ENCODE measurements around the gene KRTAP10-5. TPM values are rescaled to one million over a fixed set of nuclear protein-coding genes. Genes with fewer than 3 reads are reported as not detected.
"Not testable (repeated sequence)": the region's sequence is repeated elsewhere in the genome, so short reads cannot be mapped to it uniquely, and the experiment has no call there.

The KRTAP10-5 gene
- total RNA-seq, 1 donor from 2014 or later, result not detected

DNA sequence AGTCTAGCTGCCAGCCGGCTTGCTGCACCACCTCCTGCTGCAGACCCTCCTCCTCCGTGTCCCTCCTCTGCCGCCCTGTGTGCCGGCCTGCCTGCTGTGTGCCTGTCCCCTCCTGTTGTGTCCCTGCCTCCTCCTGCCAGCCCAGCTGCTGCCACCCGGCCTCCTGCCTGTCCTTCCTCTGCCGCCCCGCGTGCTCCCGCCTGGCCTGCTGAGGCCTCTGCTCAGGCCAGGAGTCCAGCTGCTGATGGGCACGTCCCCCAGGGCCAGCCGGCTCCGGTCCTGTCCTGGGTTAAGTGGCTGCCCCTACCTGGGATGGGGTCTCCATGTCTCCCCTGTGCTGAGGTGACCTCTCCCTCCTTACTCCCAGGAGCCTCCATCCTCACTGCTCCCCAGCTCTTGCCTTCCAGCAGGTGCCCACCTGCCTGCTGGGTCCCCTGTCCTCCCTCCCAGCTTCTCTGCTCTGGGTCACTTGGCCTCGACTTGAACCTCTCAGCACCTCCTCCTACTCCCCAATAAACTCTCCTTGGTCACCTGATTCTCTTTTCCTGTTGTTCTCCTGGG is 32.3 kb upstream of the KRTAP10-5 start:
- no peak for DNase-seq (ENCODE audit: low spot score)
- ATAC-seq, result no peak
- intact Hi-C loops (cut with DNase I), result no loop called here

DNA sequence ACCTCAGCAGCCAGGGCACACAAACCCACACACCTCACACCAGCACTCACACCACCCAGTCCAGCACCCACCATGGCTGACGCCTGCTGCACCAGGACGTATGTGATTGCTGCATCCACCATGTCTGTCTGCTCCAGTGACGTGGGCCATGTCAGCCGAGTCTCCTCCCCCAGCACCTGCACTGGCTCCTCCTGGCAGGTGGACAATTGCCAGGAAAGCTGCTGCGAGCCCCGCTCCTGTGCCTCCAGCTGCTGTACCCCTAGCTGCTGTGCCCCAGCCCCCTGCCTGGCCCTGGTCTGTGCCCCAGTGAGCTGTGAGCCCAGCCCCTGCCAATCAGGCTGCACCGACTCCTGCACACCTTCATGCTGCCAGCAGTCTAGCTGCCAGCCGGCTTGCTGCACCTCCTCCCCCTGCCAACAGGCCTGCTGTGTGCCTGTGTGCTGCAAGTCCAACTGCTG is 31.7 kb upstream of the KRTAP10-5 start, which contains the start of gene KRTAP10-8:
TSS of gene KRTAP10-8 (plus strand) at position 51 of the 458 bp plus-strand sequence. CDS start at position 73, 22 bp downstream.
- intact Hi-C loops (cut with DNase I), result no loop called here
- DNase-seq (ENCODE audit: low spot score), result no peak

DNA sequence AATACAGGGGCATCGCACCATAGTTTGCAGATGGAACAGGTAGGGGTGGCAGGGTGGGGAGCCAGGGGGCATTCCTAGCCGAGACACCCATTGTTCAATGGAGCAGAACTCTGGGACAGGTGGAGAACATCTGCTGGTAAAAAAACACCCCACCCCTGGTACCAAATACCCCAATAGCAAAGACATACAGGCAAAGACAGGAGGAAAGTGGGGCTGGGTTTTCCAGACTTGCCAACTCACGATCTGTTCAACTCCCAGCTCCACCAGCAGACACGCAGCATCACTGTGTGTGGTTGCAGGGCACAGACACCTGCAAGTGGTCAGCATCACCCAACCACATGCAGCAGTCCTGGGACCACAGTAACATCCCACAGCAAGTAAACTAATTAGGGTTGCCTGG is 31.1 kb upstream of the KRTAP10-5 start:
- ATAC-seq (no peak), DNase-seq (ENCODE audit: low spot score) (no peak)
- intact Hi-C loops (cut with DNase I), result no loop called here

More for the DNA sequence above, 31.7 kb upstream of the KRTAP10-5 start, which contains the start of gene KRTAP10-8:
- ATAC-seq, result no peak

DNA sequence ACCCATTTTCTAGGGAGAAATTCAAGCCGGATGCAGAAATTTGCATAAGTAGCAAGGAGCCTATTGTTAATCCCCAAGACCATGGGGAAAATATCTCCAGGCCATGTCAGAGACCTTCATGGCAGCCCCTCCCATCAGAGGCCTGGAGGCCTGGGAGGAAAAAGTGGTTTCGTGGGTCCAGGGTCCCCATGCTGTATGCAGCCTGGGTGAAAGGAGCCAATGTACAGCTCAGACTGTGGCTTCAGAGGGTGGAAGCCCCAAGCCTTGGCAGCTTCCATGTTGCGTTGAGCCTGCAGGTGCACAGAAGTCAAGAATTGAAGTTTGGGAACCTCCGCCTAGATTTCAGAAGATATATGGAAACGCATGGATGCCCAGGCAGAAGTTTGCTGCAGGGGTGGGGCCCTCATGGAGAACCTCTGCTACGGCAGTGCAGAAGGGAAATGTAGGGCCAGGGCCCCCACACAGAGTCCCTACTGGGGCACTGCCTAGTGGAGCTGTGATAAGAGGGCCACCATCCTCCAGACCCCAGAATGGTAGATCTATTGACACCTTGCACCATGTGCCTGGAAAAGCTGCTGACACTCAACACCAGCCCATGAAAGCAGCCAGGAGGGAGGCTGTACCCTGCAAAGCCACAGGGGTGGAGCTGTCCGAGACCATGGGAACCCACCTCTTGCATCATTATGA is 29.9 kb upstream of the KRTAP10-5 start:
- ATAC-seq; DNase-seq (ENCODE audit: low spot score); intact Hi-C loops (cut with DNase I): not testable (repeated sequence)

DNA sequence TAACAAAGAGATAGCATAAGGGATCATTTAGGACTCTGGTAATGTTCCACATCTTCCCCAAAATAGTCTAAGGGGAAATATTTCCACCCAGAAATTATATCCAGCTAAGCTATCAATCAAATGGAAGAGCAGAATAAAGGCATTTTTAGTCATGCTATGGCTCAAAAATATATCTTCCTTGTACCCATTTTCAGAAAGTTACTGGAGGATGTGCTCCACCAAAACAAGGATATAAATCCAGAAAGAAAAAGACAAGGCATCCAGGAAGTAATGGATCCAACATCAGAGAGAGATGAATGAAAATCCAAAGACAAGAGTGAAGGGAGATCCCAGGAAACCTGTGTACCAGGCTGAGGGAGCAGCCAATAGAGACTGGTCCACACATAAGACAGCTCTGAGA is 28.8 kb upstream of the KRTAP10-5 start:
- no peak for ATAC-seq
- intact Hi-C loops (cut with DNase I), result no loop called here
- no peak for DNase-seq (ENCODE audit: low spot score)

DNA sequence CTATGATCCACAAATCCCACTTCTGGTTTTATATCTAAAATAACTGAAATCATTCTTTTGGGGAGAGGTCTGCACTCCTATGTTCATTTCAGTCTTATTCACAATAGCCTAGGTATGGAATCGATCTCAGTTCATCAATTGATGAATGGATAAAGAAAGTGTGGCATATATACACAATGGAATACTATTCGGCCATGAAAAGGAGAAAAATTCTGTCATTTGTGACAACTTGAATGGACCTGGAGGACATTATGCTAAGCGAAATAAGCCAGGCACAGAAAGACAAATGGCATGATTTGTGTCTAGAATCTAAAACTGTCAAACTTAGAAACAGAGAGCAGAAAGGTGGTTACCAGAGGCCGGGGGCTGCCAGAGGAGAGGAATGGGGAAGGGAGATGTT is 26.1 kb upstream of the KRTAP10-5 start:
- ATAC-seq (no peak), DNase-seq (ENCODE audit: low spot score) (no peak)
- intact Hi-C loops (cut with DNase I), result no loop called here

DNA sequence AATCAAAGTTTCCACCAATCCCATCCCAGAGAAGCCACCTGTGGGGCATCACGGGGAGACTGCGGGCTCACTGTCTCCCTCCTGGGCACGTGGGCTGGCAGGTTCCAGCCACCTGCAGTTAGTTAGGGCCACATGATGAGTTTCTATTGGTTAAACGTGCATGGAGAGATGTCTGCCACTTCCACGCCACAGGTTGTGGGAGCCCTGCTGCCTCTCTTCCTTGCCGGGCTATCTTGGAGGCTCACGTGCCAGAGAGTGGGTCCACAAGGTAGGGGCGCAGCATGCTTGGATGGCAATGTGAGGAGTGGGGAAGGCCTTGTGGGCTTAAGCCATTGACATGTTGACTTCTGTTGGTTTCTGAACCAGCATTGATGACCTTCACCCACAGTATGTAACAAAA is 23.5 kb upstream of the KRTAP10-5 start:
- DNase-seq (ENCODE audit: low spot score) (no peak), ATAC-seq (no peak)
- intact Hi-C loops (cut with DNase I), result no loop called here

DNA sequence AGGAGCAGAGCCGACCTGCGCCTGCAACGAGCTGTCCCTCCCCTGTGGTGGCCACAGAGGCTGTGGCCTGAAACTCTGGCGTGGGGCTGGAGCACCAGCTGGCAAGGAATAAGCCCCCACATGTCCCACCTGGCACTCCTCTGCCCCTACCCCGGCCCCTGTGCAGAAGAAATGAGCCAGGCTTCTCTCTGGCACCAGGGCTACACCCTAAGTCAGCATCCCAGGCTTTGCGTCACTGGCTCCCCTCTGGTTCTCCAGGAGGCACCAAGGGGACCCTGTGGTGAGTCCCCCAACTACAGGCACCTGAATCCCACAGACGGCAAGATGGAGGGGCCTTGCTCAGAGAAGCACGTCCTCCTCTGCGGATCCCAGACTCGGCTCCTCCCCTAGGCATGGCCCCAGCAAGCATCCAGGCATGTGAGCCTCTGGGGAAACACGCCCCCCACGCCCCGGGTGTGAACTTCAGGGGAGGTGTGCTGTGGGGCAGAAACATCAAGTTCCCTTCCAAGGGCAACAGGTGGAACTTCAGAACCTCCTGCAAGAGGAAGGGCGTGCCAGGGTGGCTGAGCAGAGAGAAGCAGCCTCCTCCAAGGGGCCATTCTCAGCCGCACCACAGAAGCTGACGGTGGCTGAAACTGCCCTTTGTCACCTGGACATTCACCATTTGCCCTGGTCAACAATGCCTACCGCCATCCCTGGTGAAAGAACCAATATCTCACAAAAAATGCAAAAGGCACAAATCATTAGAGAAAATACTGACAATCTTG is 22.9 kb upstream of the KRTAP10-5 start:
- DNase-seq (ENCODE audit: low spot score) (no peak), ATAC-seq (no peak)
- intact Hi-C loops (cut with DNase I), result no loop called here

DNA sequence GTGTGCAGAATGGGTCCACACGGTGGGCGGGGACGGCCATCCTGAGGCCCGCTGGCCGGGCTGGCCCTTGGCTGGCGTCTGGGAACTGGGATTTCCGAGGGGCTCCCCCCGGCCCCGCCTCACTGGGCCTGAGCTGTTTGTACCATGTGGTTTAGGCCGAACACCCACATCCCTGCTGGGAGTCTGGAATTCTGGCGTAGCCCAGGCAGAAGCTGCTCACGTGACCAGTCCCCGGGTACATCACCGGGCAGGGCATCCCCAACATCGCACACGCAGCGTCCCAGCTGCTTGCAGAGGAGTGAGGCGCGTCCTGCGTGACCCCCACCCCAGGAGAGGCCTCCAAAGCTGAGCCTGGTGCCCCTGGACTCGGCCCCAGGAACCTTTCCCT is 22.1 kb upstream of the KRTAP10-5 start:
- ATAC-seq, result no peak
- intact Hi-C loops (cut with DNase I), result no loop called here

DNA sequence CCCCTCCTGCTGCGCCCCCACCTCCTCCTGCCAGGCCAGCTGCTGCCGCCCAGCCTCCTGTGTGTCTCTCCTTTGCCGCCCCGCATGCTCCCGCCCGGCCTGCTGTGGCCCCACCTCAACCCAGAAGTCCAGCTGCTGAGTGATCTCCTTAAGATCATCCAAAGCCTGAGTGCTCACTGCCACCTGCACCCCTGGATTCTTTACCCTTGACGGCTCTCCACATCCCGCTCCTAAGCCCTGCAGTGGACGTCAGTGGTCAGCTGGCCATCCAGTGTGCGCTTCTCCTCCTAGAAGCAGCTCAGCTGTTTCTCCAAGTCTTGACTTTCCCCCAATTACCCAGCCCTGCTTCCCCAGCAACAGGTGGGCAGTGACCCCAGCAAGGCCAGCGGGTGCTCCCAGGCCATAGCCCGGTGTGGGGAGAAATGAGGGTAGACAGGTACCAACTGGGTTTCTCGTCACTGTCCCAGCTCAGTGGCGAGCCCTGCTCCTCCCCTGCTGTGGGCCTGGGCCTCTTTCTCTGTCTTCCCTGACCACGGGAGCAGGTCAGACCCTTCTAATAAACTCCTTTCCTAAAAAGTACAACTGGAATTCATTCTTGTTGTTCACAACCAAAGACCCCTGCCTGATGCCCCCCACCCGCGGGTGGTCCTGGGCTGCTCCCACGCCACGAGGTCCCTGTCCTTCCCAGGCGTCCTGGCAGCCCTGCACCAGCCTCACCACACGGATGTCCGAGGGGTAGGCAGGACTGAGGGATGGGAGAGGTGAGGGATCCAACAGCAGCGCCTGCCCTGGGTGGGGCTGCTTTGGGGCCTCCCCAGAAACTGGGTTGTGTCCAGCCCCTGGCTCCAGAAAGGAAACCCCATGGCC is 21.4 kb upstream of the KRTAP10-5 start:
- DNase-seq (ENCODE audit: low spot score), result no peak
- ATAC-seq, result no peak

More for the DNA sequence above, 22.1 kb upstream of the KRTAP10-5 start:
- DNase-seq (ENCODE audit: low spot score), result no peak

DNA sequence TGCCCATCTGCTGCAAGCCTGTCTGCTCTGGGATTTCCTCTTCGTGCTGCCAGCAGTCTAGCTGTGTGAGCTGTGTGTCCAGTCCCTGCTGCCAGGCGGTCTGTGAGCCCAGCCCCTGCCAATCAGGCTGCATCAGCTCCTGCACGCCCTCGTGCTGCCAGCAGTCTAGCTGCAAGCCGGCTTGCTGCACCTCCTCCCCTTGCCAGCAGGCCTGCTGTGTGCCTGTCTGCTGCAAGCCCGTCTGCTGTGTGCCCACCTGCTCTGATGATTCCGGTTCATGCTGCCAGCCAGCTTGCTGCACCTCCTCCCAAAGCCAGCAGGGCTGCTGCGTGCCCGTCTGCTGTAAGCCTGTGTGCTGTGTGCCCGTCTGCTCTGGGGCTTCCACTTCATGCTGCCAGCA is 20.7 kb upstream of the KRTAP10-5 start:
- intact Hi-C loops (cut with DNase I); DNase-seq (ENCODE audit: low spot score); ATAC-seq: not testable (repeated sequence)

More for the DNA sequence above, 21.4 kb upstream of the KRTAP10-5 start:
- intact Hi-C loops (cut with DNase I), result no loop called here

DNA sequence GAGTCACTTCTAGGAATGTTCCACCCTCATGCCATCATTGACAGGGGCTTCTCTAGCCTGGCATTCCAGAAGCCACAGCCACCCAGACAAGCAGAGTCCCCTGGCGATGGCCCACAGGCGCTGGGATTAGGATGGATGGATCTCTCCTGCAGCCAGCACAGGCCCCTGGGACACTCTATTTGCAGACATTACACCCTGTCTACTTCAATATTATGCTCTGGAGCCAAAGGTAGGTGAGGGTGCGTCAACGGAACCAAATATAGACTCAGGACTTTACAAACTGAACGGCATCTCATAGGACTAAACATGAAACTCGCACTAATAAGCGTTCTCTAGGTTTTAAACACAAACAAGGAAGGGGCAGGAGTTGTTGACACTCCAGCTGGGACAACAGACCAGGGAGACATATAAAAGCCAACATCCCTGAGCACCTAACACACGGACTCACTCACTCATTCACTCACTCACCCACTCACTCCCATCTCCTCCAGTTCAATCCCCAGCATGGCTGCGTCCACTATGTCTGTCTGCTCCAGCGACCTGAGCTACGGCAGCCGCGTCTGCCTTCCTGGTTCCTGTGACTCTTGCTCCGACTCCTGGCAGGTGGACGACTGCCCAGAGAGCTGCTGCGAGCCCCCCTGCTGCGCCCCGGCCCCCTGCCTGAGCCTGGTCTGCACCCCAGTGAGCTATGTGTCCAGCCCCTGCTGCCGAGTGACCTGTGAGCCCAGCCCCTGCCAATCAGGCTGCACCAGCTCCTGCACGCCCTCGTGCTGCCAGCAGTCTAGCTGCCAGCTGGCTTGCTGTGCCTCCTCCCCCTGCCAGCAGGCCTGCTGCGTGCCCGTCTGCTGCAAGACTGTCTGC is 19.9 kb upstream of the KRTAP10-5 start, which contains the start of gene KRTAP10-7:
TSS of gene KRTAP10-7 (plus strand) at position 480 of the 861 bp plus-strand sequence. CDS start at position 505, 25 bp downstream.
- ATAC-seq; intact Hi-C loops (cut with DNase I); DNase-seq (ENCODE audit: low spot score): not testable (repeated sequence)

DNA sequence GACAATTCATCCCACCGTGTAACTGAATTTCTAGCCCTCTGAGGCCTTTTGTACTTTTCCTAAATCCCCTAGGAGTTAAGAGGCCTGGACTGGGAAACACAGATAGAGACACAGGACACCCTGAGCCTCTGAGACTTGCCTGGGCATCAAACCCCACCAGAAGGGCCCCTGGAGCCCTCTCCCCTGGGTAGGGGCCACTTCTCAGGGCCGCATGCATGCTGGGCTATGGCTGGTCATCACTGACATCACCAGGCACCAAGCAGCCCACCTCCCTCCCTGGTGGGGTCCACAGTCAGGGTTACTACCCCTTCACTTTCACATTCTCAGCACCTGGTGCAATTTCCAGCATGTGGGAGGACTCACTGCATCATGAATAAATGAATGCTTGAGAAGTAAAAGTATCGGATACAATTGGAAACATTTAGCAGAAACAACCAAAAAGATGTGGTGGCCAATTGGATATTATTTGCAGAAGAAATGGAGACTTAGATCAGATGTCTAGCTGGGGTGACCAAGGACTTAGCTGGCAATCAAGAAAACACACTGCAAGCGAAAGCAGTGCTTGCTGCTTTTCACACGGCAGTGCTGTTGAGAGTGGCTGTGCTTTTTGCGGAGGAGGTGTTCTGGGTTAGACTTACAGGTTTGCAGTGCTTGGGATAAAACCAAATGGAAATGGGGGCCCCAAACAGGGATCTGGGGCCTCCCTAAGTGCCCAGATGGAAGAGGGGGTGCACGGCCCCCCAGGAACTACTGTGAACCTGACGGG is 19.0 kb upstream of the KRTAP10-5 start:
- DNase-seq (ENCODE audit: low spot score), result no peak
- intact Hi-C loops (cut with DNase I), result no loop called here
- ATAC-seq, result no peak

DNA sequence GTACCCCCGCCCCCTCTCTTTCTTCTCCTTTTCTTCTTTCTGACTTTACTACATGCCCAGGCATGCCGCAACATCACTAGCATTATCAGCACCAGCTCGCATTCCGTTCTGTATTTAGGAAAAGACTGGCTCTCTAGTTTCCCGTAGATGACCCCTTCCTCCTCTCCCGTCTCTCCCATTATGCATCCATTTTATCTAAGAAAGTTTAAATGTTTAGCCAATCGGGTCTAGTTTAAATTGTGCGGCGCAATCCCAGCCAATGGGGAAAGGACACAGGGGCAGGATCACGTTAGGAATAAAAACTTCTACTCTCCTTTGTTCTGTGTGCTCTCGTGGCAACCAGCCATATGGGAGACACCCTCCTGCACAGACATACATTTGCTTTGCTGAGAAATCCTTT is 17.7 kb upstream of the KRTAP10-5 start:
- ATAC-seq, result no peak
- no peak for DNase-seq (ENCODE audit: low spot score)
- intact Hi-C loops (cut with DNase I), result no loop called here

DNA sequence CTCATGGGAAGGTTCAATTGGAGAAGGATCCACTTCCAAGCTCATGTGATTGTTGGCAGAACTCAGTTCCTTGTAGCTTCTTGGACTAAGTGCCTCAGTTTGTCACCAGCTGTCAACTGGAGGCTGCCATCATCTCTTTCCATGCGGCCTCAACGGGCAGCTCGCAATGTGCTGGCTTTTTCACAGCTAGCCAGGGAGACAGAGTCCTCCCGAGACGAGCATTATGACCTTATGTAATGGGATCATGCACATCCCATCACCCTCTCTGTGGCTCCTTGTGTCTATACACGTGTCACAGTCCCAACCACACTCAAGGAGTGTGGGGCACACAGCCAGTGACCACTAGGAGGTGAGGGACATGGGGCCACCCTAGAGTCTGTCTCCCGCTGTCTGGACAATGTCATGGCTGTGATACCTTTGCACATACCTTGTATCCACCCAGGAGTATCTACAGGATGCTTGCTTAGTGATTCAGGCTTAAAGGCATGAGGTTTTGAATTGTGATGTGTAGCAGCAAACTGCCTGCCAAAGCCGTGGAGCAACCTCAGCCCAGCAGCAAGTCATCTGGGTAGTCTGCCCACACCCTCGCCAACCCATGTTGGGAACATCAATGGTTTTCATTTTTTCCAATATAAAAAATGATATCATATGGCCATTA is 15.8 kb upstream of the KRTAP10-5 start:
- intact Hi-C loops (cut with DNase I), result no loop called here
- ATAC-seq, result no peak
- DNase-seq (ENCODE audit: low spot score), result no peak

DNA sequence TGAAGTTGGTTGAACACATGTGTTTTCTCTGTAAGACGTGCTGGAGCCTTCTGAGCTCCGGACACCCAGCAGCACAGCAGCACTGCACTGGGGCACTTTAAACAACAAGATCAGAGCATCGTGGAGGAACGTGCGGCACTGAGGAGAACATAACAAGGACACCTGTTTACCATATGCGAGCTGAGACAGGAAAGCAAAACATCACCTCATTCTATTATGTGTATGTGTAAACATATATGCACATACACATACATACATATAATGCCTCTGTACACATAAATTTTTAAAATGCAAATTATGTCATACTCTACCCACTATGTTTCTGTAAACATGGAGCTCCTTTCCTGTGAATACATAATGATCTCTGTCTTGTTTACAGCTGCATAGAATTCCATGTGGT is 15.1 kb upstream of the KRTAP10-5 start:
- ATAC-seq, result no peak
- intact Hi-C loops (cut with DNase I), result no loop called here

DNA sequence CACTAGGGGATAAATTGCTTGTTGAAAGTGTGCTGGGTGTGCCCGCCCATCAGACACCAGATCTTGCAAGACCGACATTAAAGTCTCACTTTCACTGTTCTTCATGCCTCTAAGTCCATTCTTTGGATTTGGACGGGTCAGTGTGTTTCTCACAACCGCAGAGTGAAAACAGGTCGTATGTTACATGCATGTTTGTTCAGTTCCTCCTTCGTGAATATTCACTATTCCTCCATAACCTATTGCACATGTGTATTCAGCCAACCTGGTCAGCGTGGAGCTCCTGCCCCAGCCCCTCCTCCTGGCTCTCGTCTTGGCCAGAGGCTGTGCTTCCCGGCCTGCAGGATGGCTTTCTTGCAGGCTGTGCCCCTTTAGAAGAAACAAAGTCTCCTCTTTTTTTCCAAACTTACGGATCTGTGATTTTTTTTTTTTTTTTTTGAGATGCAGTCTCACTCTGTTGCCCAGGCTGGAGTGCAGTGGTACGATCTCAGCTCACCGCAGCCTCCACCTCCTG is 14.1 kb upstream of the KRTAP10-5 start:
- no peak for ATAC-seq
- DNase-seq (ENCODE audit: low spot score), result no peak
- intact Hi-C loops (cut with DNase I), result no loop called here

More for the DNA sequence above, 15.1 kb upstream of the KRTAP10-5 start:
- DNase-seq (ENCODE audit: low spot score), result no peak
